GM12892 (cell line): ENCODE data around the gene DLG5.
A peak's percentile ranks its signal among the peaks of the same experiment; 100 is the strongest.

Experiments used
- DNase-seq: peaks from one replicate; pipeline ENCODE4 v3.0.0; 2011; ENCODE audit not compliant: insufficient read length
- FAIRE-seq: peaks from 2 replicates; lab custom pipeline; 2011; peaks lifted over from hg19 to GRCh38; lab: Jason Lieb, UNC
- POLR2A ChIP-seq: IDR thresholded peaks from 2 replicates; pipeline ENCODE4 v1.6.1; 2011; ENCODE audit warnings: low read depth, low read length, control low read depth
- POLR2AphosphoS5 ChIP-seq: IDR thresholded peaks from 2 replicates; pipeline ENCODE4 v1.6.1; 2011; ENCODE audit warnings: low read depth, low read length, control low read depth
- TAF1 ChIP-seq: IDR thresholded peaks from 2 replicates; pipeline ENCODE4 v1.6.1; 2011; ENCODE audit warnings: low read depth, mild to moderate bottlenecking, control low read depth, low read length, borderline replicate concordance

Gene DLG5

GRCh38 chr10:77816311-77816710 is 110.2 kb downstream of the DLG5 start:
- FAIRE-seq (no peak), DNase-seq (no peak)
- TF ChIP-seq TAF1, result no peak
- no peak for TF ChIP-seq POLR2AphosphoS5
- TF ChIP-seq POLR2A, result no peak

- TF ChIP-seq POLR2AphosphoS5 (no peak), TAF1 (no peak), POLR2A (no peak)
- DNase-seq (no peak), FAIRE-seq (no peak)
These were observed 113.8 kb downstream of the DLG5 start for GRCh38 chr10:77812741-77813140.

GRCh38 chr10:77811831-77812430 is 114.6 kb downstream of the DLG5 start:
- DNase-seq (no peak), FAIRE-seq (no peak)
- TF ChIP-seq TAF1 (no peak), POLR2A (no peak), POLR2AphosphoS5 (no peak)

- TF ChIP-seq POLR2A (no peak), TAF1 (no peak), POLR2AphosphoS5 (no peak)
- DNase-seq (no peak), FAIRE-seq (no peak)
These were observed 115.9 kb downstream of the DLG5 start for GRCh38 chr10:77810446-77811335.

- DNase-seq (no peak), FAIRE-seq (no peak)
- no peak for TF ChIP-seq TAF1
- no peak for TF ChIP-seq POLR2A
- no peak for TF ChIP-seq POLR2AphosphoS5
These were observed 117.2 kb downstream of the DLG5 start for GRCh38 chr10:77809336-77809735.

GRCh38 chr10:77807706-77808105 is 118.8 kb downstream of the DLG5 start:
- DNase-seq (no peak), FAIRE-seq (no peak)
- TF ChIP-seq POLR2AphosphoS5 (no peak), TAF1 (no peak), POLR2A (no peak)

- no peak for TF ChIP-seq POLR2AphosphoS5
- no peak for TF ChIP-seq POLR2A
- no peak for TF ChIP-seq TAF1
- DNase-seq, result no peak
- no peak for FAIRE-seq
These were observed 119.9 kb downstream of the DLG5 start for GRCh38 chr10:77806511-77807157.

- TF ChIP-seq POLR2AphosphoS5 (no peak), TAF1 (no peak), POLR2A (no peak)
- no peak for DNase-seq
- no peak for FAIRE-seq
These were observed 120.9 kb downstream of the DLG5 start for GRCh38 chr10:77805676-77806075.

- TF ChIP-seq TAF1 (no peak), POLR2AphosphoS5 (no peak), POLR2A (no peak)
- DNase-seq (no peak), FAIRE-seq (no peak)
These were observed 122.2 kb downstream of the DLG5 start for GRCh38 chr10:77804371-77804770.

- no peak for TF ChIP-seq TAF1
- no peak for TF ChIP-seq POLR2AphosphoS5
- no peak for TF ChIP-seq POLR2A
- FAIRE-seq (peak; percentile 27), DNase-seq (no peak)
These were observed 124.9 kb downstream of the DLG5 start for GRCh38 chr10:77801474-77802161.
